GM12865 (cell line): ENCODE results near the gene CYP4F2.
"Not testable (repeated sequence)": the region's sequence is repeated elsewhere in the genome, so short reads cannot be mapped to it uniquely, and the experiment has no call there.

Experiments used
- DNase-seq: peaks from one replicate; pipeline ENCODE4 v3.0.0; 2010; ENCODE audit warnings: low read depth
- H3K4me3 ChIP-seq: 2 replicates; pipeline ENCODE4 v1.5.1; 2011; ENCODE audit warnings: mild to moderate bottlenecking, low read depth, low read length, control low read depth
- CTCF ChIP-seq: IDR thresholded peaks from 2 replicates; pipeline ENCODE4 v1.5.1; 2011; ENCODE audit warnings: low read length, control low read depth, low read depth, inconsistent platforms; ENCODE audit not compliant: insufficient read depth; ENCODE audit errors: missing control alignments

CYP4F2 gene

DNA sequence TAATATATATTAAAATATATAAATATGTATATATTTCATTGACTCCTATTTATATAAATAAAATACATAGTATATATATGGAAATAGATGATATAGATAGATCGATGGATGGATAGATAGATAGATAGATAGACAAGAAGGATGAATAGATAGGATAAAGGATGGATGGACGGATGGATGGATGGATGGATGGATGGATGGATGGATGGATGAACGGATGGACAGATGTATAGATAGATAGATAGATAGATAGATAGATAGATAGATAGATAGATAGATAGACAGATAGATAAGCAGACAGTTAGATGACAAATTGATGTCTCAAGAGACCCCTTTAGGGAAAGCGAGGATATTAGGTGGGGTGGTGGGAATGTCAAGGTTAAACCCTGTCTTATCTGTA is 21.4 kb upstream of the CYP4F2 start:
- H3K4me3 ChIP-seq: no peak overlapping the region

GRCh38 chr19:15915109-15915508 is 17.2 kb upstream of the CYP4F2 start:
- TF ChIP-seq CTCF: no peak
- no peak for DNase-seq
- no peak overlapping the region for H3K4me3 ChIP-seq

More for the DNA sequence above, 21.4 kb upstream of the CYP4F2 start:
- DNase-seq: no peak
- no peak for TF ChIP-seq CTCF

GRCh38 chr19:15913830-15914229 is 16.0 kb upstream of the CYP4F2 start:
- no peak for DNase-seq
- no peak for TF ChIP-seq CTCF
- H3K4me3 ChIP-seq: no peak overlapping the region

DNA sequence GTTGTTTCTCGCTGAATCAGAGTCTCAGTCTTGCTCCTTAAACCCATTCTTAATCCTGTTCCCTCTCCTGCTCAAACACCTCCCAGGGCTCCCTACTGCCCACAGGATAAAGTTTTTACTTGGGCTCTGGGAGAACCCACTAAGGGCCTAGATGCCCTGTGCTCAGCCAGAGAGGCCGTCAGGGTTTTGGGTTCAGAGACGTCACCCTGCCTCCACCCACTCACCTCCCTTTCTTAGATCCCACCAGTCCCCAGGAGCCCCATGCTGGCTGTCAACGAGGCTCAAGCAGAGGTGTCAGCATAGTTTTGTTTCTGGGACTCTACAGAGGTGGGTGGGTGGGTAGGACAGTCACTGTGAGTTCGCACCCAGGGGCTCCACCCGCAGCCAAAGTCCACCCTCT is 15.5 kb upstream of the CYP4F2 start:
- no peak overlapping the region for H3K4me3 ChIP-seq
- no peak for TF ChIP-seq CTCF
- DNase-seq: no peak

DNA sequence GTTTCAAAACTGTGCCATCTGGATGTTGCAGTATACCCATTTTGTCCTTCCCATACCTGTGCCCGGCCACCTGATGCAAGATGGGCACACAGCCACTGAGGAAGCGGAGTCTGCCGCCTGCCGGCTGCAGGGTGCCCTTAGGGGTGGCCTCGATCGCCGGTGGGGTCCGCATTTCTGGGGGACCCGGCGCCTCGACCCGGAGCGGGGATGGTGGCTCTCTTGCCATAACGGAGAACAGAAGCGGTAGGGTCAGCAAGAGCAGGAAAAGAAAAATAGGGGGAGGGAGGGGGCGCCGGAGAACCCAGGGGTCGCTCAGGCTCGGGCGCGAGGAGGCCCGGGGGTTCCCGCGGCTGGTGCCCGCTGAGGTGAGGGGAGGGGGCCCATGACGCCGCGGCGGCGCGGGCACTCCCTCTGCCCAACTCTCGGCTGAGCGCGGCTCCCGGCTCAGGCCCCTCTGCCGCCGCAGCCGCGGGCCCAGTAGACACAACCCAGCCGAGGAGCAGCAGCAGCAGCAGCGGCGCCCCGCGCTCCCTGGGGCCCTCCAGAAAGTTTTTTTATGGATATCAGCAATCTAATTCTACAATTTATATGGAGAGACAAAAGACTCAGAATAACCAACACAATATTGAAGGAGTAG is 13.8 kb upstream of the CYP4F2 start:
- H3K4me3 ChIP-seq: no peak overlapping the region
- TF ChIP-seq CTCF: no peak
- DNase-seq: no peak

DNA sequence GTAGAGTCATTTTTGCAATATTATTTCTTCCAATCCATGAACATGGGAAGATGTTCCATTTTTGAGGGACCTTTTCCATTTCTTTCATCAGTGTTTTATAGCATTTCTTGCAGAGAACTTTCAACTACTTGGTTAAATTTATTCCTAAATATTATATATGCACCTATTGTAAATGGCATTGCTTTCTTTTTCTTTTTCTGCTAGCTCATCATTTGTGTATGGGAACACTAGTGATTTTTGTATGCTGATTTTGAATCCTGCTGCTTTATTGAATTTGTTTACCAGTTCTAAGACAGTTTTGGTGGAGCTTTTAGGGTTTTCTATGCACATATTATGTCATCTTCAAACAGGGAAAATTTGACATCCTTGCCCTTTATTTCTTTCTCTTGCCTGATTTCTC is 7.2 kb upstream of the CYP4F2 start:
- H3K4me3 ChIP-seq: no peak overlapping the region
- DNase-seq: no peak
- TF ChIP-seq CTCF: no peak

DNA sequence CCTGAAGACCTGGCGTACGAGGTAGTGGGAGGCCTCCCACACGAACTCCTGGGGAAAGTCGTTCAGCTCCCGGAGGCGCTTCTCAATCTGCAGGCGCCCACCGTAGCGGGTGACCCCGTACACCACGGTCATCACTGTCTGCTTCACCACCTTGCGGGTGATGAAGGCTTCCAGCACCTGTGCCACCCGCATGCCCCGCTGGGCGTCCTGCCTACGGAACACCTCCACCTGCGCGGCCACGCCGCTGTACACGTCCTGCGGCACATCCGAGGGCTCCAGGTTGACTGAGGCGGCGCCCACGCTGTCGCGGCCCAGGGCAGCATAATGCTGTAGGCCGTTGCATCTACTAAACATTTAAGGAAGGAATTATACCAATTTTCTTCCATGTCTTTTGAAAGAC is 5.0 kb upstream of the CYP4F2 start:
- H3K4me3 ChIP-seq, DNase-seq: not testable (repeated sequence)
